ENCODE measurements around the gene MTERF1. TPM values are rescaled to one million over a fixed set of nuclear protein-coding genes. Genes with fewer than 3 reads are reported as not detected.

Gene MTERF1
- total RNA-seq, 1 donor from 2014 or later: 30.3 TPM

GRCh38 chr7:91838439-91838838 is 42.1 kb downstream of the MTERF1 start:
- H3K9me3 Mint-ChIP-seq: peaks cover 10% of the 10 kb centered on the region
- ChIA-PET CTCF (no interaction called here), POLR2A (no interaction called here)
- ATAC-seq (ENCODE audit: low read depth) (no peak), DNase-seq (no peak)
- H3K4me3 Mint-ChIP-seq: no peak overlapping the region
- H3K27me3 Mint-ChIP-seq: no peaks in the 10 kb centered on the region
- no peaks in the 10 kb centered on the region for H3K36me3 Mint-ChIP-seq (ENCODE audit: low read depth)
- H3K4me1 Mint-ChIP-seq: no peaks in the 10 kb centered on the region
- TF ChIP-seq CTCF (IDR thresholded peaks at IDR 0.05): no peak
- H3K27ac Mint-ChIP-seq: no peak overlapping the region
- intact Hi-C loops (cut with micrococcal nuclease): loop anchor here (10.0 kb wide), 1 partner anchor 1216 kb away; no protein-coding TSS in a partner anchor

GRCh38 chr7:91837397-91838070 is 43.0 kb downstream of the MTERF1 start:
- H3K9me3 Mint-ChIP-seq: peaks cover 10% of the 10 kb centered on the region
- H3K4me1 Mint-ChIP-seq: no peaks in the 10 kb centered on the region
- no peak for TF ChIP-seq CTCF (IDR thresholded peaks at IDR 0.05)
- H3K4me3 Mint-ChIP-seq: no peak overlapping the region
- no peak overlapping the region for H3K27ac Mint-ChIP-seq
- intact Hi-C loops (cut with micrococcal nuclease): loop anchor here (10.0 kb wide), 1 partner anchor 1217 kb away; no protein-coding TSS in a partner anchor
- CTCF ChIA-PET: no interaction called here
- H3K36me3 Mint-ChIP-seq (ENCODE audit: low read depth): peaks cover 2% of the 10 kb centered on the region
- DNase-seq (no peak), ATAC-seq (ENCODE audit: low read depth) (no peak)
- no peaks in the 10 kb centered on the region for H3K27me3 Mint-ChIP-seq
- POLR2A ChIA-PET: no interaction called here

- Mint-ChIP-seq H3K27ac (no peak overlapping the region), H3K36me3 (ENCODE audit: low read depth) (peaks cover 2% of the 10 kb centered on the region), H3K27me3 (no peaks in the 10 kb centered on the region), H3K4me1 (no peaks in the 10 kb centered on the region), H3K9me3 (no peaks in the 10 kb centered on the region), H3K4me3 (no peak overlapping the region)
- ChIA-PET POLR2A (no interaction called here), CTCF (no interaction called here)
- no peak for DNase-seq
- TF ChIP-seq CTCF (IDR thresholded peaks at IDR 0.05): no peak
- no peak for ATAC-seq (ENCODE audit: low read depth)
- intact Hi-C loops (cut with micrococcal nuclease): loop anchor here (10.0 kb wide), 1 partner anchor 1219 kb away; no protein-coding TSS in a partner anchor
Observed at GRCh38 chr7:91835826-91836368, 44.6 kb downstream of the MTERF1 start.

GRCh38 chr7:91835091-91835825 is 45.2 kb downstream of the MTERF1 start:
- POLR2A ChIA-PET: no interaction called here
- Mint-ChIP-seq H3K9me3 (no peaks in the 10 kb centered on the region), H3K4me3 (no peak overlapping the region), H3K4me1 (no peaks in the 10 kb centered on the region), H3K27ac (no peak overlapping the region), H3K36me3 (ENCODE audit: low read depth) (peaks cover 2% of the 10 kb centered on the region), H3K27me3 (no peaks in the 10 kb centered on the region)
- intact Hi-C loops (cut with micrococcal nuclease): loop anchor here (10.0 kb wide), 1 partner anchor 1220 kb away; no protein-coding TSS in a partner anchor
- TF ChIP-seq CTCF (IDR thresholded peaks at IDR 0.05): no peak
- DNase-seq (no peak), ATAC-seq (ENCODE audit: low read depth) (no peak)
- CTCF ChIA-PET: no interaction called here

DNA sequence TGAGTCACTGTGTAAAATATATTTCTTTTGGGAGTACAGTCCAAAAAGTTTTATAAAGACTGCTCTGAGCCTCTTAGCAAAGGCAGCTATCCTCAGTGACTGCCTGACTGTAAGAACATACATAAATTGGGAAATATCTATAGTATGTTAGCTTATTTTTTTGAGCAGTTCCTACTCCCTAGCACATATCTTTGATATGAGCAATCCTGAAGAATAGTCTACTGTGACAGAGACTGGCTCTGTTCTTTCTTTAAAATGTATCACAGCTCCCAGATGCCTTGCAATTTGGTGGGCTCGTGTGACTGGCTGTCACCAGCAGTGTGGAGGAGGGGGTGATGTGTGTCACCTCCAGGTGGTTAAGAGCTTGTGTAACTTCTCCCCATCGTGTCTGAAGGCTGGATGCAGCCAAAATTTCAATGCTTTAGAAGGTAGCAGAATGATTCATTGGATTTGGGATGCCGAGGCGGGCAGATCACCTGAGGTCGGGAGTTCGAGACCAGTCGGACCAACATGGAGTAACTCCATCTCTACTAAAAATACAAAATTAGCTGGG is 47.9 kb downstream of the MTERF1 start:
- Mint-ChIP-seq H3K27ac (no peak overlapping the region), H3K4me1 (no peaks in the 10 kb centered on the region), H3K27me3 (no peaks in the 10 kb centered on the region), H3K9me3 (no peaks in the 10 kb centered on the region), H3K36me3 (ENCODE audit: low read depth) (peaks cover 2% of the 10 kb centered on the region), H3K4me3 (no peak overlapping the region)
- POLR2A ChIA-PET: interaction anchor here (1.0 kb wide), 1 partner anchor 48 kb away, joined by 3 read pairs; the partner anchor contains the start of gene MTERF1
- no peak for ATAC-seq (ENCODE audit: low read depth)
- no peak for DNase-seq
- CTCF ChIA-PET: no interaction called here
- intact Hi-C loops (cut with micrococcal nuclease): loop anchor here (10.0 kb wide), 1 partner anchor 1222 kb away; no protein-coding TSS in a partner anchor
- TF ChIP-seq CTCF (IDR thresholded peaks at IDR 0.05): no peak
